NCI-H345 treated with DMSO at 0.1 percent for 48 hours (cell line): Measurements from ENCODE around the gene PIGQ.

Source experiments
- DNase-seq: peaks from one replicate; lab custom pipeline; 2025; ENCODE audit not compliant: unreplicated experiment; lab: John Stamatoyannopoulos, UW

The PIGQ gene

GRCh38 chr16:554640-555365, 15.0 kb upstream of the PIGQ start:
- DNase-seq: no peak

DNA sequence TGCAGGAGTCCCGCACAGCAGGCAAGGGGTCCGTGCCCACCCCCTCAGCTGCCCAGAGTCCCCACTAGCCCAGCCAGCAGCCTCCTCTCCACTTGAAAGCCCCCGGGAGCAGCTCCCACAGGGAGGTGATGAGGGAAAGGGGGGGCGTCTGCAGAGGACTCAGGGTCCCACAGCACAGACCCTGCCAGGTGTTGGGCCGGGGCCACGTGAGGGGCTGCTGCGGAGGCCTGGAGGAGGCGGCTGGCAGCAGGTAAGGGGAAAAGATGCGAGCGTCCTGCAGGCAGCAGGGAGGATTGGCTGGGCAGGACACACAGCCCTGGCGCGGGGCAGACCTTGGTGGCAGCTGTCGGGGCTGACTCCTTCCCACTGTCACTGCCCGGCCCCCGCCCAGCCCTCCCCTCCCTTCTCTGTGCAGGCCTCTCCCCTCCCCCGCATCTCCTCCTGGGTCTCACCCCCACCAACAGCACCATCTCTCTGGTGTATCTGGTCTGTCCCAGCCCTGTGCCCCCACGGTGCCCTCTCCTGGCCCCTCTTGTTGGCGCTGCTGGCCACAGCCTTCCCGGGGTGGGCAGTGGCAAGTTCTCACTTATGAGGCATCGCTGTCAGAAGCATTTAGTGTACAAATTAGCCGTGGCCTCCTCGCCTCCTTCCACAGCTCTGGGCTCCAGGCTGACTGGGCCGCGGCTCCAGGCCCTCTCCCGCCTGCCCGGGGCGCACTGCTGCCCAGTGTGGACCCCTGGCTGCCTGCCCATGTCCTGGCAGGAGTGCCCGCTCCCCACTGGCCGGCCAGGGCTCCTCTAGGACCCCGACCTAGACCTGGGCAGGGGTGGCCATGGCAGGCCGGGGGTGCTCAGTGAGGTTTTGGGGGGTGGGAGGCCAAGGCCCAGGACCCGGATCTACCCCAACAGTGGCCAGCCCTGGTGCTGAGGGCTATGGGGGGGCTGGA, 14.0 kb upstream of the PIGQ start:
- no peak for DNase-seq

DNA sequence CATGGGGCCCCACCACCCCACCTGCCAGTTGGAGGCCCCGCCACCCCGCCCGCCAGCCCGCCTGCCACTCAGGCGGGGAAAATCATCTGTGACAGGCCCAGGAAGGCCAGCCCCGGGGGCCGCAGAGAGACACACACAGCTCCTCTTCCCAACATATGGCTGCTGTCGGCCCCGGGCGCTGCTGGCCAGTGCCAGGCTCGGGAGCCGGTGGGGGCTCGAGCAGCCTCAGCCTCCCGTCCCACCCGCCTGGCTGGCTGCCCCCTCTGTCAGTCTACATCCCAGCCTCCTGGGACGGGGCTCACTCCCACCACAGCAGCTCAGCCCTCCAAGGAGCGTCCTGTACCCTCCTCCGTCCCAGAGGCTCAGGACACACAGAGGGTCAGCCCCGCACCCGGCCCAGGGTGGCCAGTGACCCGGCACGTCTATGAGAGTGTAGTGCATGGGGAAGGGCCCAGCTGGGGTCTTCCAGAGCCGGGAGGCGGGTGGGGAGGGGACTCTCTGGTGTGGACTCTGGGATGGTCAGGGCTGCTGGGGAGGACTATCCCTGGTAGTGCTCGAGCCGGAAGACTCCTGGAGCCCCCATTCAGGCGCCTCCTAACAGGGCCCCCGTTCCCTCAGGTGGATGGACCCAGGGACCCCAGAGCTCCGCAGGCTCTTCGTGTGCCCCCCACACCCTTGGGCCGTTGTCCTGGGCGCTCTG, 13.1 kb upstream of the PIGQ start:
- no peak for DNase-seq

GRCh38 chr16:557463-558297, 12.1 kb upstream of the PIGQ start:
- no peak for DNase-seq

DNA sequence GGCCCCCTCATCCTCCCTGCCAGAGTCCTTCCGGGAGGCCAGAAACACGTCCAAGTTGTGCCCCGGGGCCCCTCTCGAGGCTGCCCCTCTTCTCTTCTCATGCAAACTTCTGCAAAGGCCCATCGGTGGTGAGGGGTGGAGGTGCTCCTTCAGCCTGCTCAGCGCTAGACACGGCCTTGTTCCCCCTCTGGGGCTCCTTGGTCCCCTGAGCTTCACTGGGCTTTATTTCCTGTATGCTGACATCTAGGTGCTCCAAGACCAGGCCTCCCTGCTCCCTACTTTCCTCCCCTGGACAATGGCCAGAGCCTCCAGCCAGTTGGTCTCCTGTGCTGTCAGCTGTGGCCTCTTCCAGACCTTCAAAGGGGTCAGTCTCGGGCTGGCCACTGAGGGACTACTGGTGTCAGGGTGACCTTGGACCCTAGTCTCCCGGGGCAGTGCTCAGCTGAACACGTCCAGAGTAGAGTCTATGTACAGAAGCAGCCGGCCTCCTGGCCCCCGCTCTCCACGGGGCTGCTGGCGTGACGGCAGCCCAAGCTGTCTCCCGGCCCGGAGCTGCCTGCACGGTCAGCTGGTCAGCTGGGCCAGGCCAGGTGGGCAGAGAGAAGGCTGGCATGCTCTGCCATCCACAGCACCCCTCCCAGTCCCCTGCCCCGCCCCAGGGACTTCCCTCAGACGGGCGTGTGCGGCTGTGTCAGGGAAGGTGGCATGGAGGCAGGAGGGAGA, 11.3 kb upstream of the PIGQ start:
- no peak for DNase-seq

- DNase-seq: no peak
Measured at GRCh38 chr16:559021-559380, 10.8 kb upstream of the PIGQ start.

DNA sequence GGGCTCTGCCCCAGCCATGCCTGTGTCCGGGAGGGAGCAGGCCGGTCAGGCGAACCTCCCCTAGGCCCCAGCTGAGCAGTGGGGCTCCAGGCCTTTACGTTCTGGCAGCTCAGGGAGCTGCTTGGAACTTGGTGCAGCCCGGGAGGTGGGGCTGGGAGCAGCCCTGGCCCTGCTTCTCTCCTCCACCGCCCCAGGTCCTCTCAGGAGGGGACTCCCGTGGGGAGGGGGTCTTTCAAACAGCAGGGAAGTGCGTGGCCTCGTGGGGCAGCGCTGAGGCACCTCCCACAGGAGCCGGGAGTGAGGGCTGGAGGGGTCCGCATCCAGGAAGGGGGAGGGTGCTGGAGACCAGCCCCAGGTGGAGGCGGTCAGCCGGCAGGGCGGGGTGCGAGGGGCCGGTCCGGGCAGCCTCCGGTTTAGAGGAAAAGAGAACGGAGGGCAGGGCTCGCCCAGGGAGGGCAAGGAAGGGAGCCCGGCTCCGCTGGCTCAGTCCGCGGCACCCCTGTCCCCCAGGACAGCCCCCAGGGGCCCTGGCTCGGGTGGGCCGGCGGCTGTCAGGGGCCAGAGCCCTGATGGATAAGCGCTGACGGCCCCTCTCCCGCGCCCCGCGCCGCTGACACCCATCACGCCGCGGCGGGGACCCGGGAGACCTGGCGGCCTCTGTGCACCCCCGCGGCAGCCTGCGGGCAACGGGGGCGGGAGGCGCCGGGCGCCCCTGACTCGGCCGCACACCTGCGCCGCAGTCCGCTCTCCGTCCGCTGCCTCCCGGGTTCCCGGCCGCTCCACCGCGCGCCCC, 10.2 kb upstream of the PIGQ start:
- no peak for DNase-seq

DNA sequence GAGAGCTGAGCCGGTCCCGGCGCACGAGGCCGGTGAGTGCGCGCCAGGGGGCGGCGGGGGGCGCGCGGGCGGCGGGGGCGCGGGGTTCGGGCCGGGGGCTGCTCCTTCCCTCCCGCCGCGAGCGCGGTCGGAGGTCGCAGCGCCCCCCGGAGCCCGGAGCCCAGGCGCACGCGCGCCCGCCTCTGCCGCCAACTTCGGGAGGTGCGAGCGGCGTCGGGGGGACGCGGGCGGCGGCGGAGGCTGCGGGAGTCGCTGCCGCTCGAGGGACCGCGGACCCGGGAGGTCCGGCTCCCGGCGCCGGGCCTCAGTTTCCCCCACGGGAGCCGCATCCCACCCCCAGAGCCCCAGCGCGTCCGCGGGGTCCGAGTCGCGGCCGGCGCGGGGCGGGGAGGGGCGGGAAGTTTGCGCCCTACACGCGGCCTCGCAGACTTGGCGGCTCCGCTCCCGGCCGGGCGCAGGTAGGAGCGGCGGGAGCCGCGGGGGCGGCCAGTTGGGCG, 9.5 kb upstream of the PIGQ start, which contains the start of gene PRR35:
Gene PRR35 (plus strand): TSS at position 191 of the 497 bp plus-strand sequence. CDS start 2,901 bp downstream, outside the sequence.
- no peak for DNase-seq

- DNase-seq: no peak
Measured at GRCh38 chr16:560701-561412, 8.9 kb upstream of the PIGQ start.

GRCh38 chr16:561413-561794, 8.4 kb upstream of the PIGQ start:
- DNase-seq: no peak

GRCh38 chr16:561957-562938, 7.5 kb upstream of the PIGQ start:
- no peak for DNase-seq

GRCh38 chr16:563072-563644, 6.6 kb upstream of the PIGQ start:
- no peak for DNase-seq

DNA sequence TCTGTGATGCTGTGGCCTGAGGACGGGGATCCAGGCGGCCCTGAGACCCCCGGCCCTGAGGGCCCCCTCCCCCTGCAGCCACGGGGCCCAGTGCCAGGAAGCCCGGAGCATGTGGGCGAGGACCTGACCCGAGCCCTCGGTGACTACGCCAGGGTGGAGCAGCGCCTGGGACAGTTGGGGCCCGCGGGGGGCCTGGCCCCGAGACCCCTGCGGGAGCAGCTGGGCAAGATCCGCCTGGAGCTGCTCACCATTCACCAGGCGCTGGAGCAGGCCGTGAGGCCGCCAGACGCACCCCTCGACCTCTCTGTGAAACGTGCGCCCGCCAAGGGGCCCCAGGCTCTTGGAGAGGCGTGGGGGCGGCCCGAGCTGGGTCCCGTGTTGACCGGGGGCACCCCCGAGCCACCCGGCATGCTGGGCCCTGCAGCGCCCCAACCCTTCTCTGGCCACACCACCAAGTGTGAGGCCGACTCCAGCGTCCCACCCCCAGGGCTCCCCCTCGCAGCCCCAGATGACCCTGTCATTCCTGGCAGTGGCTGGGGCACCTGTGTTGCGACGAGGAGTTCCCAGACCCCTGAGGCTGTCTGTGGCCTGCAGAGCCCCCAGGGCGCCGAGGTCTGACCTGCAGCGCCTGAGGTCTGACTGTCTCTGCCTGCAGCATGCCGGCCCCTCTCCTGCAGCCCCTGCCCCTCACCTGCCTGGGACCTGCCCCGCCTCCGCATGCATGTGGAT, 4.9 kb upstream of the PIGQ start:
- DNase-seq: no peak

- DNase-seq: no peak
Measured at GRCh38 chr16:565419-566330, 4.1 kb upstream of the PIGQ start.
